Measurements from ENCODE around the gene ZSCAN18. TPM values are rescaled to one million over a fixed set of nuclear protein-coding genes. Genes with fewer than 3 reads are reported as not detected.
A peak's percentile ranks its signal among the peaks of the same experiment; 100 is the strongest.

The ZSCAN18 gene
- total and polyA plus RNA-seq, 2 of the 13 experiments (the other 11 are each of a cell fraction or from before 2014, with no cell fraction given), result not detected

- TF ChIP-seq GABPA (IDR thresholded peaks at IDR 0.05; ENCODE audit: low read depth, low read length) (no peak), GABPA (CRISPR knock-in tag; IDR thresholded peaks at IDR 0.05; ENCODE audit: low read depth) (peak; percentile 66), KAT7 (CRISPR knock-in tag; IDR thresholded peaks at IDR 0.05; ENCODE audit: borderline replicate concordance) (no peak), KLF16 (CRISPR knock-in tag; IDR thresholded peaks at IDR 0.05) (peak in 1 of 2 experiments; percentile 64; a peak in 2 of 4 replicates), ZNF556 (CRISPR knock-in tag; IDR thresholded peaks at IDR 0.05; ENCODE audit: borderline replicate concordance) (no peak), PCBP1 (IDR thresholded peaks at IDR 0.05; ENCODE audit: borderline replicate concordance, low read depth, low read length) (no peak), ZNF780A (CRISPR knock-in tag; IDR thresholded peaks at IDR 0.05) (peak; percentile 78; the same call in 1 of the 2 replicates), LCORL (IDR thresholded peaks at IDR 0.05) (no peak), LCORL (CRISPR knock-in tag; IDR thresholded peaks at IDR 0.05) (peak; percentile 47; the same call in 1 of the 2 replicates), PHF8 (CRISPR knock-in tag; IDR thresholded peaks at IDR 0.05) (peak; percentile 20; the same call in 1 of the 2 replicates), PHF21A (CRISPR knock-in tag; IDR thresholded peaks at IDR 0.05) (0 out of 2 replicates have a peak, but pooled peaks have one; percentile 32), ZNF776 (CRISPR knock-in tag; IDR thresholded peaks at IDR 0.05) (no peak), FOXA3 (CRISPR knock-in tag; IDR thresholded peaks at IDR 0.05) (no peak), THAP11 (CRISPR knock-in tag; IDR thresholded peaks at IDR 0.05) (peak; percentile 69), ARID4A (CRISPR knock-in tag; IDR thresholded peaks at IDR 0.05; ENCODE audit: borderline replicate concordance) (peak; percentile 29; the same call in 1 of the 2 replicates), ZNF687 (CRISPR knock-in tag; IDR thresholded peaks at IDR 0.05) (peak; percentile 64), TFDP2 (CRISPR knock-in tag; IDR thresholded peaks at IDR 0.05) (0 out of 2 replicates have a peak, but pooled peaks have one; percentile 14), CEBPB (IDR thresholded peaks at IDR 0.05; ENCODE audit: borderline replicate concordance, low read depth, low read length) (peak; percentile 64; the same call in 1 of the 2 replicates), FIP1L1 (IDR thresholded peaks at IDR 0.05; ENCODE audit: borderline replicate concordance, insufficient read depth, low read depth, low read length) (no peak), HDAC2 (CRISPR knock-in tag; IDR thresholded peaks at IDR 0.05) (0 out of 2 replicates have a peak, but pooled peaks have one; percentile 13)
Observed at GRCh38 chr19:58038688-58039204, 59.3 kb downstream of the ZSCAN18 start (continued).
